HepG2 (cell line): ENCODE data around the gene SNED1.

Source experiments
- ELF1 ChIP-seq: sonication (generic); formaldehyde crosslinking; IDR thresholded peaks from 2 replicates; pipeline ENCODE4 v1.4.0; 2020; ENCODE audit warnings: missing genetic modification reagents
- JUND ChIP-seq: sonication (generic); formaldehyde crosslinking; IDR thresholded peaks from 2 replicates; pipeline ENCODE4 v1.8.0; 2022; ENCODE audit warnings: mild to moderate bottlenecking, missing genetic modification reagents
- KDM3A ChIP-seq: IDR thresholded peaks from 2 replicates; pipeline ENCODE4 v1.6.1; 2018; ENCODE audit warnings: low read depth, missing compliant biosample characterization
- ZNF788 ChIP-seq: sonication (generic); formaldehyde crosslinking; IDR thresholded peaks from 2 replicates; pipeline ENCODE4 v1.5.0; 2020; ENCODE audit warnings: mild to moderate bottlenecking, missing genetic modification reagents, borderline replicate concordance
- TF ChIP-seq, protein P1 (sequence below): sonication (generic); formaldehyde crosslinking; IDR thresholded peaks from 2 replicates; pipeline ENCODE4 v1.9.0; 2021; ENCODE audit warnings: missing genetic modification reagents, mild to moderate bottlenecking, borderline replicate concordance

DNA sequence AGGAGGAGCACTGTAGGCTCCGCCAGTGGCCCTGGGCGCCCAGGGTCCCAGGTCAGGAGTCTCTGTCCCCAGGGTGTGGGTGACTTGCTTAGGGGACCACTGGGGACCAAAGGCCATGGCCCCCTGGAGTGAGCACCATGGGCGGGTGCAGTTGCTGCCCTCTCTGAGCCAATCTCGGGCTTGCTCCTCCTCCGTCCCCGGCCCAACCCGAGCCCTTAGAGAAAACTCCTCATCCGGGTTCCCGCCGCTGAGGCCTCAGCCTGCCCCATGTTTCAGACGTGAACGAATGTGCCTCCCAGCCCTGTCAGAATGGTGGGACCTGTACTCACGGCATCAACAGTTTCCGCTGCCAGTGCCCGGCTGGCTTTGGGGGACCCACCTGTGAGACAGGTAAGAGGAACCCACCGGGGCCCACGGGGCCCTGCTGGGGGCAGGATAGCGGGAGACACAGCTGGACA is 38.6 kb downstream of the SNED1 start:
- TF ChIP-seq ZNF788 (CRISPR knock-in tag) (no peak), JUND (no peak), KDM3A (CRISPR knock-in tag) (no peak), ELF1 (CRISPR knock-in tag) (no peak)
- TF ChIP-seq, protein P1, sequence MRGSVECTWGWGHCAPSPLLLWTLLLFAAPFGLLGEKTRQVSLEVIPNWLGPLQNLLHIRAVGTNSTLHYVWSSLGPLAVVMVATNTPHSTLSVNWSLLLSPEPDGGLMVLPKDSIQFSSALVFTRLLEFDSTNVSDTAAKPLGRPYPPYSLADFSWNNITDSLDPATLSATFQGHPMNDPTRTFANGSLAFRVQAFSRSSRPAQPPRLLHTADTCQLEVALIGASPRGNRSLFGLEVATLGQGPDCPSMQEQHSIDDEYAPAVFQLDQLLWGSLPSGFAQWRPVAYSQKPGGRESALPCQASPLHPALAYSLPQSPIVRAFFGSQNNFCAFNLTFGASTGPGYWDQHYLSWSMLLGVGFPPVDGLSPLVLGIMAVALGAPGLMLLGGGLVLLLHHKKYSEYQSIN (CRISPR knock-in tag): no peak
